ENCODE data around the gene ITSN2. TPM values are rescaled to one million over a fixed set of nuclear protein-coding genes. Genes with fewer than 3 reads are reported as not detected.

The ITSN2 gene
- total RNA-seq, 5 donors from 2014 or later (not counting 1 experiment from before 2014, with no cell fraction given): 95.7 to 110 (median 101) TPM

- ChIA-PET CTCF (interaction anchor here in 1 of 2 donors (0.5 to 0.6 kb wide), 2 partner anchors 116 to 1262 kb away, joined by 3 to 5 read pairs; no protein-coding TSS in a partner anchor), POLR2A (no interaction called here)
- Histone ChIP-seq H3K36me3 (ENCODE audit: control insufficient read depth in 2 of 2, extremely low read depth in 1 of 2, insufficient read depth in 1 of 2, low read length in 1 of 2) (peaks cover 7 to 65% of the 10 kb centered on the region in 2 donors), H3K9me3 (no peaks in the 10 kb centered on the region), H3K4me3 (ENCODE audit: control insufficient read depth in 1 of 2, extremely low read depth in 1 of 2, low read length in 1 of 2) (no peak overlapping the region), H3K4me1 (ENCODE audit: control insufficient read depth in 1 of 2, extremely low read depth in 1 of 2, insufficient read depth in 2 of 2, low read length in 2 of 2) (no peaks in the 10 kb centered on the region), H3K27me3 (replicated peaks in 1 of 2; ENCODE audit: control insufficient read depth in 2 of 2, extremely low read depth in 1 of 2, insufficient read depth in 2 of 2, low read length in 1 of 2) (no peaks in the 10 kb centered on the region), H3K27ac (ENCODE audit: low read length) (no peak overlapping the region)
- Mint-ChIP-seq H3K27ac (no peak overlapping the region), H3K4me1 (peaks cover 0 to 5% (median 0%) of the 10 kb centered on the region in 3 donors), H3K4me3 (no peak overlapping the region), H3K9me3 (no peaks in the 10 kb centered on the region), H3K27me3 (no peaks in the 10 kb centered on the region), H3K36me3 (peaks cover 39% of the 10 kb centered on the region)
- DNase-seq: no peak
- no CpG with 5 or more reads among the region's 3 CpGs for WGBS (ENCODE audit: insufficient coverage)
- ATAC-seq (replicated peaks in 1 of 4): no peak
These were observed 98.9 kb downstream of the ITSN2 start for GRCh38 chr2:24261441-24261840.

- no peaks in the 10 kb centered on the region for H3K4me1 ChIP-seq (ENCODE audit: control insufficient read depth in 1 of 2, extremely low read depth in 1 of 2, insufficient read depth in 2 of 2, low read length in 2 of 2)
- Mint-ChIP-seq H3K27ac (no peak overlapping the region), H3K9me3 (no peaks in the 10 kb centered on the region), H3K27me3 (no peaks in the 10 kb centered on the region), H3K4me3 (no peak overlapping the region), H3K4me1 (peaks cover 0 to 5% (median 0%) of the 10 kb centered on the region in 3 donors), H3K36me3 (peaks cover 23% of the 10 kb centered on the region)
- H3K36me3 ChIP-seq (ENCODE audit: control insufficient read depth in 2 of 2, extremely low read depth in 1 of 2, insufficient read depth in 1 of 2, low read length in 1 of 2): peaks cover 7 to 62% of the 10 kb centered on the region in 2 donors
- ChIA-PET POLR2A (no interaction called here), CTCF (no interaction called here)
- ATAC-seq (replicated peaks in 1 of 4): no peak
- WGBS (ENCODE audit: insufficient coverage): 100% methylated on average over 2 of the region's 2 CpGs
- no peaks in the 10 kb centered on the region for H3K27me3 ChIP-seq (replicated peaks in 1 of 2; ENCODE audit: control insufficient read depth in 2 of 2, extremely low read depth in 1 of 2, insufficient read depth in 2 of 2, low read length in 1 of 2)
- no peak overlapping the region for H3K27ac ChIP-seq (ENCODE audit: low read length)
- no peak for DNase-seq
- no peaks in the 10 kb centered on the region for H3K9me3 ChIP-seq
- H3K4me3 ChIP-seq (ENCODE audit: control insufficient read depth in 1 of 2, extremely low read depth in 1 of 2, low read length in 1 of 2): no peak overlapping the region
These were observed 101.0 kb downstream of the ITSN2 start for GRCh38 chr2:24259316-24259715.

GRCh38 chr2:24258718-24259117 is 101.6 kb downstream of the ITSN2 start:
- Histone ChIP-seq H3K9me3 (no peaks in the 10 kb centered on the region), H3K36me3 (ENCODE audit: control insufficient read depth in 2 of 2, extremely low read depth in 1 of 2, insufficient read depth in 1 of 2, low read length in 1 of 2) (peaks cover 2 to 66% of the 10 kb centered on the region in 2 donors), H3K4me3 (ENCODE audit: control insufficient read depth in 1 of 2, extremely low read depth in 1 of 2, low read length in 1 of 2) (no peak overlapping the region), H3K4me1 (ENCODE audit: control insufficient read depth in 1 of 2, extremely low read depth in 1 of 2, insufficient read depth in 2 of 2, low read length in 2 of 2) (no peaks in the 10 kb centered on the region), H3K27me3 (replicated peaks in 1 of 2; ENCODE audit: control insufficient read depth in 2 of 2, extremely low read depth in 1 of 2, insufficient read depth in 2 of 2, low read length in 1 of 2) (no peaks in the 10 kb centered on the region), H3K27ac (ENCODE audit: low read length) (no peak overlapping the region)
- Mint-ChIP-seq H3K4me3 (no peak overlapping the region), H3K9me3 (no peaks in the 10 kb centered on the region), H3K27me3 (no peaks in the 10 kb centered on the region), H3K36me3 (peaks cover 29% of the 10 kb centered on the region), H3K4me1 (peaks cover 0 to 5% (median 0%) of the 10 kb centered on the region in 3 donors), H3K27ac (no peak overlapping the region)
- ChIA-PET CTCF (no interaction called here), POLR2A (no interaction called here)
- no peak for DNase-seq
- ATAC-seq (replicated peaks in 1 of 4): no peak

- Mint-ChIP-seq H3K4me3 (no peak overlapping the region), H3K9me3 (no peaks in the 10 kb centered on the region), H3K27ac (no peak overlapping the region), H3K4me1 (no peaks in the 10 kb centered on the region), H3K36me3 (peaks cover 44% of the 10 kb centered on the region), H3K27me3 (no peaks in the 10 kb centered on the region)
- Histone ChIP-seq H3K27ac (ENCODE audit: low read length) (no peak overlapping the region), H3K27me3 (replicated peaks in 1 of 2; ENCODE audit: control insufficient read depth in 2 of 2, extremely low read depth in 1 of 2, insufficient read depth in 2 of 2, low read length in 1 of 2) (no peaks in the 10 kb centered on the region), H3K9me3 (no peaks in the 10 kb centered on the region), H3K36me3 (ENCODE audit: control insufficient read depth in 2 of 2, extremely low read depth in 1 of 2, insufficient read depth in 1 of 2, low read length in 1 of 2) (peaks cover 5 to 54% of the 10 kb centered on the region in 2 donors), H3K4me1 (ENCODE audit: control insufficient read depth in 1 of 2, extremely low read depth in 1 of 2, insufficient read depth in 2 of 2, low read length in 2 of 2) (no peaks in the 10 kb centered on the region), H3K4me3 (ENCODE audit: control insufficient read depth in 1 of 2, extremely low read depth in 1 of 2, low read length in 1 of 2) (no peak overlapping the region)
- CTCF ChIA-PET: no interaction called here
- DNase-seq: no peak
- no peak for ATAC-seq (replicated peaks in 1 of 4)
- POLR2A ChIA-PET: no interaction called here
- 98% methylated on average over 5 of the region's 6 CpGs for WGBS (ENCODE audit: insufficient coverage)
These were observed 106.9 kb downstream of the ITSN2 start for GRCh38 chr2:24253303-24253919.

GRCh38 chr2:24247592-24247991 is 112.7 kb downstream of the ITSN2 start:
- ATAC-seq (replicated peaks in 1 of 4): no peak
- no peak for DNase-seq
- no peaks in the 10 kb centered on the region for H3K4me1 ChIP-seq (ENCODE audit: control insufficient read depth in 1 of 2, extremely low read depth in 1 of 2, insufficient read depth in 2 of 2, low read length in 2 of 2)
- H3K4me3 Mint-ChIP-seq: no peak overlapping the region
- H3K4me1 Mint-ChIP-seq: no peaks in the 10 kb centered on the region
- no CpG with 5 or more reads among the region's 3 CpGs for WGBS (ENCODE audit: insufficient coverage)
- no peaks in the 10 kb centered on the region for H3K27me3 Mint-ChIP-seq
- H3K4me3 ChIP-seq (ENCODE audit: control insufficient read depth in 1 of 2, extremely low read depth in 1 of 2, low read length in 1 of 2): no peak overlapping the region
- H3K9me3 Mint-ChIP-seq: no peaks in the 10 kb centered on the region
- ChIA-PET CTCF (interaction anchor here in 1 of 2 donors (0.7 kb wide), 1 partner anchor 9 kb away, joined by 3 read pairs; no protein-coding TSS in a partner anchor), POLR2A (no interaction called here)
- H3K27ac Mint-ChIP-seq: no peak overlapping the region
- H3K9me3 ChIP-seq: no peaks in the 10 kb centered on the region
- H3K36me3 Mint-ChIP-seq: peaks cover 61% of the 10 kb centered on the region
- no peaks in the 10 kb centered on the region for H3K27me3 ChIP-seq (replicated peaks in 1 of 2; ENCODE audit: control insufficient read depth in 2 of 2, extremely low read depth in 1 of 2, insufficient read depth in 2 of 2, low read length in 1 of 2)
- H3K27ac ChIP-seq (ENCODE audit: low read length): no peak overlapping the region
- H3K36me3 ChIP-seq (ENCODE audit: control insufficient read depth in 2 of 2, extremely low read depth in 1 of 2, insufficient read depth in 1 of 2, low read length in 1 of 2): peaks cover 5 to 80% of the 10 kb centered on the region in 2 donors

GRCh38 chr2:24247164-24247563 is 113.2 kb downstream of the ITSN2 start:
- Mint-ChIP-seq H3K27ac (peak overlapping the region in 1 of 2 donors; percentile 35), H3K4me1 (no peaks in the 10 kb centered on the region), H3K4me3 (no peak overlapping the region), H3K36me3 (peaks cover 58% of the 10 kb centered on the region), H3K9me3 (no peaks in the 10 kb centered on the region), H3K27me3 (no peaks in the 10 kb centered on the region)
- Histone ChIP-seq H3K27me3 (replicated peaks in 1 of 2; ENCODE audit: control insufficient read depth in 2 of 2, extremely low read depth in 1 of 2, insufficient read depth in 2 of 2, low read length in 1 of 2) (no peaks in the 10 kb centered on the region), H3K27ac (ENCODE audit: low read length) (no peak overlapping the region), H3K4me1 (ENCODE audit: control insufficient read depth in 1 of 2, extremely low read depth in 1 of 2, insufficient read depth in 2 of 2, low read length in 2 of 2) (no peaks in the 10 kb centered on the region), H3K4me3 (ENCODE audit: control insufficient read depth in 1 of 2, extremely low read depth in 1 of 2, low read length in 1 of 2) (no peak overlapping the region), H3K9me3 (no peaks in the 10 kb centered on the region), H3K36me3 (ENCODE audit: control insufficient read depth in 2 of 2, extremely low read depth in 1 of 2, insufficient read depth in 1 of 2, low read length in 1 of 2) (peaks cover 4 to 81% of the 10 kb centered on the region in 2 donors)
- ChIA-PET CTCF (interaction anchor here in 1 of 2 donors (0.7 kb wide), 1 partner anchor 9 kb away, joined by 3 read pairs; no protein-coding TSS in a partner anchor), POLR2A (no interaction called here)
- WGBS (ENCODE audit: insufficient coverage): 100% methylated on average over 1 of the region's 1 CpG
- ATAC-seq (replicated peaks in 1 of 4) (no peak), DNase-seq (no peak)

Measured in T-cell (primary cell).